IPS-11a (cell line): ENCODE measurements around the gene FLAD1.

Experiments
- H3K4me3 ChIP-seq: one replicate; pipeline ENCODE4 v1.5.1; 2013; ENCODE audit warnings: low read depth, low read length, control low read depth

The FLAD1 gene

GRCh38 chr1:155014709-155015508, 31.8 kb downstream of the FLAD1 start:
- H3K4me3 ChIP-seq, result no peak overlapping the region

- no peak overlapping the region for H3K4me3 ChIP-seq
These were observed 32.5 kb downstream of the FLAD1 start for GRCh38 chr1:155015527-155016230.

DNA sequence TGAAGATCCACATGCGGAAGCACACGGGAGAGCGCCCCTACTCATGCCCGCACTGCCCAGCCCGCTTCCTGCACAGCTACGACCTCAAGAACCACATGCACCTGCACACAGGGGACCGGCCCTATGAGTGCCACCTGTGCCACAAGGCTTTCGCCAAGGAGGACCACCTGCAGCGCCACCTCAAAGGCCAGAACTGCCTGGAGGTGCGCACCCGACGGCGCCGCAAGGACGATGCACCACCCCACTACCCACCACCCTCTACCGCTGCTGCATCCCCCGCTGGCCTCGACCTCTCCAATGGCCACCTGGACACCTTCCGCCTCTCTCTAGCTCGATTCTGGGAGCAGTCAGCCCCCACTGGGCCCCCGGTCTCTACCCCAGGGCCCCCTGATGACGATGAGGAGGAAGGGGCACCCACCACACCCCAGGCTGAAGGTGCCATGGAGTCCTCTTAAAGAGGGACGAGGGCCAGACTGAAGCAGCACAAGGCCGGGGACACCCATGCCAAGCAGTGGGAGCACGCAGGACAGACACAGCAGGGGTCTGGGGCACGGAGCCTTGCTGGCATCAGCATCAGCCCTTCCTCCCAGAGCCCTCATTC, 33.2 kb downstream of the FLAD1 start:
- no peak overlapping the region for H3K4me3 ChIP-seq

- peak overlapping the region; percentile 28 for H3K4me3 ChIP-seq
These were observed 34.1 kb downstream of the FLAD1 start for GRCh38 chr1:155017041-155017945.

DNA sequence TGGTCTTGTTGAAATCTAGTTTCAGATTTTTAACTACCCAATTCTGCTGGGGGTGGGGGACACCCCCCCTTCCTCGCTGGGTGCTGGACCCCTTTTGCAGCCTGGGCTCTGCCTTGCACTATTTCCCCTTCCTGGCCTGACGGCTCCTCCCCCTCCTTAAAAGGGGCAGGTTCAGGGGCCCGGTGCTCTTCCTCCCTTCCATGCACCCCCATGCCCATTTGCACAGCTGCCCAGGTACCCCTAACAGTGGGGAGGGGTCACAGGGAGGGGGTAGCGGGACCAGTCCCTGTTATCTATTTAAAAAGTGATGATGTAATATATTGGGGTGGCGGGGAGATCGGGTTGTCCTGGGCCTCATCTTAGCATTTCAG, 34.8 kb downstream of the FLAD1 start:
- H3K4me3 ChIP-seq, result no peak overlapping the region

- H3K4me3 ChIP-seq, result no peak overlapping the region
These were observed 35.6 kb downstream of the FLAD1 start for GRCh38 chr1:155018617-155019348.

DNA sequence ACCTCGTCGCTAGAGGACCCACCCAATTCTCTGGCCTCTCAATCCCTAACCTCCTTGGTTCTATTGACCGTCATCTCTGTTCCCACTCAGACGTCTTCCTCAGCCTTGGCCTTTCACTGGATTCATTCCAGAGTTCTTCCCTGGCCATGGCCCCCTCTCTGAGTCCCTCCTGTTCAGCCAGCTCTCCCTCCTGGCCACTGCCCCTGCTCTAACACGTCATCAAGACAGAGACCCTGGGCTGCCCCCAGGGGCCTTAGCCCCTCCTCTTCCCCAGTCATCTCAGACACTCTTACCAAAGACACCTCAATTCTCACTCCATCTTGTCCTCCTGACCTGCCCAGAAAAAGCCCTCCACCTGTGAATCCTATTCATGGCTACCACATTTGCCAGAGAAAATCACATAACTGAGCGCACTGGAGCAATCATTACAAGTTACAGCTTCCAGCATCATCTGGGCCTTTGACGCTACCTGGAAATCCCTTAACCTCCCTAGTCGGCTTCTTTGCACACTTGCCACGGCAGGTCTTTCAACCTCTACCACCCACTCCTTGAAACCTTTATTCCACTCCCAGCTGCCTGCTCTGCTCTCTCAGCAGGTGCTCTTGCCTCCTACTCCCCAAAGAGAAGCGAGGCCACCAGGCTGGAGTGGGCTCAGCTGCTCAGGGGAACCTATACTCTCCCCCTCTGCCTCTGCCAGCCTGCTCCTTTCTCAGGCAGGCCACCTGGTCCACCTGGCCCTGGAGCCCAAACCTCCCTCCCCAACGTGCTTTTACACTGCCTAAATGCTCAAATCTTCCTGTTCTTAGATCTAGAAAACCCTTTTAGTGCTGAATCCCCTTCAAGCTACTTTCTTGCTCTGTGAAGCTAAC, 36.5 kb downstream of the FLAD1 start:
- H3K4me3 ChIP-seq, result no peak overlapping the region

DNA sequence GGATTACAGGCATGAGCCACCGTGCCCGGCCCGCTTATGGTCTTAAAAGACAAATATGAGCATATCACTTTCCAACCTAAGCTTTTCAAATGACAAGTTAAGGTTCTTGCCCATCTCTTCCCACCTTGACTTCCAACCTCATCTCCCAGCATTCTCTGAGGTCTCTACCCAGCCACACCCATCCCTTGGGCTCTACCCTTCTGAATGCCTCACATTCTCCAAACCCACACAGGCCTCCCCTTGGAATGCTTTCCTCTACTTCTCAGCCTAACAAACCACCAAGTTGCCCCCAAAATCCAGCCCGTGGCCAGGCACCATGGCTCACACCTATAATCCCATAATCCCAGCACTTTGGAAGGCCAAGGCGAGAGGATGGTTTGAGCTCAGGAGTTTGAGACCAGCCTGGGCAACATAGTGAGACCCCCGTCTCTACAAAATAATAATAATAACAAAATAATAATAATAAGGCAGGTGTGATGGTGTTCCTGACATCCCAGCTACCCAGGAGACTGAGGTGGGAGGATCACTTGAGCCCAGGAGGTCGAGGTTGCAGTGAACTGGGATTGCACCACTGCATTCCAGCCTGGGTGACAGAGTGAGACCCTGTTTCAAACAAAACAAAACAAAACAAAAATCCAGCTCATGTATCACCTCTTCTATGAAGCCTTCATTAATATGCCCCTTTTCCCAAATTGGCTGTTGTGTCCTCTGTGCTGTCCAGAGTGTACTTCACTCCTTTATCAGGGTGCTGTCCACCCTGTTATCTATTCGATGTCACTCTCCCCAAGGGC, 39.2 kb downstream of the FLAD1 start:
- H3K4me3 ChIP-seq, result no peak overlapping the region

DNA sequence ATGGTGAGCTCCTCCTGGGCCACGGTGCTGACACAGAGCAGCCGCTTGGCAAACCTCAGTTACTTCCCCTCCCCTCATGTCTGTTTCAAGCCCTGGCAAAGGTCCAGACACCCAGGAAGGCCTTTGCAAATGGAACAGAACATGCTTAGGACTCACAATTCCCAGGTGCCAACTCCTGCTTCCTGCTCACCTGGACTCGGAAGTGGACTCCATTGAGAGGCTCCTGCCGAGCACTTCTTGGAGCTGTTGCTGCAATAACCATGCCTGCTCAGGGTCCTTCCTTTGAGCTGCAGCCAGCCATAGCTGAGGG, 39.7 kb downstream of the FLAD1 start:
- no peak overlapping the region for H3K4me3 ChIP-seq

DNA sequence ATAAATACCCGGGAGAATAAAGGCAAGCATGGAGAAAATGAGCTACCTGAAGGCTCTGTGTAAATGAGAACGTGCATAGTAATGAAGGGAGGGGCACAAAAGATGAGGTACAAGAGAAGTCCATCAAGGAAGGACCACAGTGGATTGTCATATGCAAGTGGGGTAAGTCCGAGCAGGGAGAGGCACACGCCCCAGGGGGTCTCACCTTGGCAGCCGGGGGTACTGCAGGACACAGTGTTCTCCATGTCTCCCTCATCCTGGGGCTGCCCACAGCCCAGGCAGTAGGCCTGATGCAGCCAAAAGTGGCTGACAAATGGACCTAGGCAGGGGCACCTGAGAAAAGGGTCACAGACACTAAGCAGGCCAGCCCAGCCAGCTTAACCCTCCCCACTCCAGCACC, 40.5 kb downstream of the FLAD1 start:
- no peak overlapping the region for H3K4me3 ChIP-seq

GRCh38 chr1:155024315-155024714, 41.2 kb downstream of the FLAD1 start:
- no peak overlapping the region for H3K4me3 ChIP-seq

GRCh38 chr1:155026154-155026553, 43.0 kb downstream of the FLAD1 start:
- no peak overlapping the region for H3K4me3 ChIP-seq

GRCh38 chr1:155026588-155026987, 43.4 kb downstream of the FLAD1 start:
- H3K4me3 ChIP-seq, result no peak overlapping the region

DNA sequence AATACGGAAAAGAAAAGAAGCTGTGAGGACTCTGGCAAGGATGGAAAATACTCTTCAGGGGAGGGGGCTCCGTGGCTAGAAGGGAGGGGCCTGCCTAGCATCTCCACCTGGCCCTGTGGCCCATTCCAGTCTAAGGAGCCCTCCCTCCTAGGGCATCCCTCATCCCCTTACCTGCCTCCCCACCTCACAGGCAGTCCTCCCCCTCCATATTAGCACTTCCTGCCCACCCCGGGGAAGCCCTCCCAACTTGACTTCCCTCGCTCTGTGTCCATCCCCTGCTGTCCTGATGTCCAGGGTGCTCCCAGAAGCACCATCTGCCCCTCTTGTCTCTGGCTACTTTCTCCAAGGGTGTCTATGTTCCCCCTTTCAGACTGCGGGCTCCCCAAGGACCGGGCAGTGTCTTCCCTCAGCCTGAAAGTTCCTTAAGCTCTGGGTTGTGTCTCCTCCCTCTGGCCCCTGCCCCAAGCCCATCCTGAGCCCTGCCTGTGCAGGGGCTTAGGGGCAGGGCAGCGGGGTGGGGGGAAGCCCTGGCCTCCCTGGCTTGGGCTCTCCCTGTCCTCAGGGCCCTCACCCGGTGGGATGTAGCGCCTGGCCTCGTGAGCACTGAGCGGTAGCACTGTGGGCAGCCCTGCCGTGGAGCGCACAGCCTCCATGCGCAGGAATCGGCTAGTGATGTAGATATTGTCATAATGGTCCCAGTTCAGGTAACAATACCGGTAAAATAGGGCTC, 46.5 kb downstream of the FLAD1 start:
- no peak overlapping the region for H3K4me3 ChIP-seq

DNA sequence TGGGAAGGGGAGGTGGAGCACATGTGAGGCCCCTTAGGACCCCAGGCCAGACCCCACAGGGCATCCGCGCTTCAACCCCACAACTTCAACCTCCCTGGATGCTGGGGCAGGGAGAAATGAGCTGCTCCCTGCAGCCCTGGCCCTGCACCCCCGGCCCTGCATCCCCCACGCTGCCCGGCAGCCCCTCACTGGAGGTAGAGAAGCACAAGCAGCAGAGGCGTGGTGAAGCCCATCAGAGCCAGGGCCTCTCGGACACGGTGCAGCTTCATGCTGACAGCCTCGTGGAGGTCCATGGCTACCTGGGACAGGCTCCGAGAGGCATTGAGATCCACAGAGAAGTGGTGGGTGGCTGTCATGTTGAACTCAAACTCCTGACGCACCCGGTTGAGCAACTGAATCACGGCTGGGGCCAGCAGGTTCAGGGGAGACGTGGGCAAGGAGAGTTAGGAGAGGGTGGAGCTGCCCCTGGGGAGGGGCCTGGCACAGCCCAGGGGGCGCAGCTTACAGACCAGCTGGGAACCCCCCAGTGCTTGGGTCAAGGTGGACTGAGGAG, 47.2 kb downstream of the FLAD1 start:
- H3K4me3 ChIP-seq, result no peak overlapping the region

DNA sequence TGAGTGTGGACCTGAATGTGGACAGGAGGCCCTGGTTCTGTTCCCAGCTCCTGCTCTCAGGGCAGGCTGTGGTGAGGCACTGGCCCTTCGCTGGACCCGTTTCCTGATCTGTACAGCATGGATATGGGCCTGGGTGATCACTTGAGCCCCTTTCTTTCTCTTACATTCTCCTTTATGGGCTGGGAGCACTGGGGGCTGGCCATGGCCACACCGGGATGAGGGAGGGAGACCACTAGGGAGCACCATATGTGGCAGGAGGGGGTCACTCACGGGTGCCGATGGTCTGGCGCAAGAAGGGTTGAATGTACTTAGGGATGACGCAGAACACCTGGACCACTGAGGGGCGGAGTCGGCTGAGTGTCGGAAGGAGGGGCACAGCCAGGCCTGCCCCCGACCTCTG, 47.8 kb downstream of the FLAD1 start:
- no peak overlapping the region for H3K4me3 ChIP-seq

- H3K4me3 ChIP-seq, result no peak overlapping the region
These were observed 49.7 kb downstream of the FLAD1 start for GRCh38 chr1:155032886-155033285.

DNA sequence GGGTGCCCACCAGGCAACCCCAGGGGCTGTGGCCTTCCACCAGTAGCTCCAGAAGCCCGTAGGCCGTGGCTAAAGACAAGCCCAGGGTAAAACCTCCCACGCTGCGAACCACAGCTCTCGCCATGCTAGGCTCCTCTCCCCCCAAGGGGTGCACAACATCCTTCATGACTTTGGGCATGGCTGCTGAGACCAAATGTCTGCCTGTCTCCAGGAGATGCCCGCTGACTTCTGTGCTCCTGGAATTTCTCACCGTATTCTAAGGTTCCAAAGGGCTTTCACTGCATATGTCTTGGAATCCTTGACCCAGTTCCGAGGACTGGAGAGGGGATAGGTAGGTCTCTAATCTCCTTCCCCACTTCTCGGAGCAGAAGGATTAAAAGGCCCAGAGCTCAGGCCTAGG, 50.4 kb downstream of the FLAD1 start, which contains the start of the genes DCST1 and DCST2:
Gene DCST1 (plus strand): TSS at position 301 of the 400 bp plus-strand sequence. CDS start 213 bp downstream, outside the sequence.
Gene DCST2 (minus strand): TSS at position 258 of the 400 bp plus-strand sequence. CDS start 80 bp downstream, at position 178.
- no peak within 1 kb of the TSS for H3K4me3 ChIP-seq
